Peyer's patch (tissue), 4 donors: ENCODE results near the gene FAM181B. TPM values are rescaled to one million over a fixed set of nuclear protein-coding genes. Genes with fewer than 3 reads are reported as not detected.
"Not testable (repeated sequence)": the region's sequence is repeated elsewhere in the genome, so short reads cannot be mapped to it uniquely, and the experiment has no call there.

Source experiments
- DNase-seq, 3 donors: peaks; one replicate each; pipeline ENCODE4 v3.0.0-alpha.2; 2017 to 2019
- H3K27ac ChIP-seq, 4 donors: fragments of 200-600 bp; sonication (generic); one replicate each; pipeline ENCODE4 v1.5.1; 2016 to 2019
- H3K27me3 ChIP-seq, 2 donors: fragments of 200-600 bp; sonication (generic); one replicate each; pipeline ENCODE4 v1.5.1; 2019
- H3K36me3 ChIP-seq, 3 donors: fragments of 200-600 bp; sonication (generic); one replicate each; pipeline ENCODE4 v1.5.1; 2016 to 2019
- H3K4me1 ChIP-seq, 4 donors: fragments of 200-600 bp; sonication (generic); one replicate each; pipeline ENCODE4 v1.5.1; 2016 to 2019
- H3K4me3 ChIP-seq, 4 donors: fragments of 200-600 bp; sonication (generic); 1 replicate in 3 of 4; 2 replicates in 1 of 4; pipeline ENCODE4 v1.5.1; 2016 to 2019; ENCODE audit warnings: mild to moderate bottlenecking in 1 of 4
- H3K9me3 ChIP-seq, 4 donors: fragments of 200-600 bp; sonication (generic); one replicate each; pipeline ENCODE4 v1.5.1; 2016 to 2019; ENCODE audit warnings: mild to moderate bottlenecking in 1 of 4
- CTCF ChIP-seq, 6 experiments: fragments of 450-650 bp in 4 of 6; fragments of 200-600 bp in 2 of 6; sonication (generic) in 1 of 6; IDR thresholded peaks; one replicate each; pipeline ENCODE4 v1.5.1; 2017 to 2019; ENCODE audit warnings: antibody characterized with exemption in 6 of 6, mild to moderate bottlenecking in 3 of 6, moderate library complexity in 1 of 6
- POLR2A ChIP-seq, 2 donors: fragments of 450-650 bp; IDR thresholded peaks; one replicate each; pipeline ENCODE4 v1.5.1; 2017; ENCODE audit warnings: antibody characterized with exemption in 2 of 2, mild to moderate bottlenecking in 2 of 2, moderate library complexity in 2 of 2
- total RNA-seq, 4 donors: library from RNA; depleted of rRNA; stranded (reverse); fragments of >200 nt; gene quantifications; one replicate each; pipeline ENCODE4 v1.1.0, GENCODE V29; 2016

Gene FAM181B
- total RNA-seq, 4 donors from 2014 or later, result 0.27 to 2.5 (median 0.35) TPM; not detected in 1

- Histone ChIP-seq H3K27me3 (no peaks in the 10 kb centered on the region), H3K9me3 (no peaks in the 10 kb centered on the region)
- TF ChIP-seq CTCF (IDR thresholded peaks at IDR 0.05) (no peak), POLR2A (IDR thresholded peaks at IDR 0.05) (no peak)
Measured at GRCh38 chr11:82711648-82712047, 22.0 kb downstream of the FAM181B start.

GRCh38 chr11:82703796-82704195 is 29.9 kb downstream of the FAM181B start:
- DNase-seq, result no peak
- H3K27me3 ChIP-seq, result no peaks in the 10 kb centered on the region
- no peaks in the 10 kb centered on the region for H3K4me1 ChIP-seq
- no peak overlapping the region for H3K4me3 ChIP-seq
- H3K27ac ChIP-seq, result no peak overlapping the region
- no peaks in the 10 kb centered on the region for H3K36me3 ChIP-seq
- TF ChIP-seq CTCF (IDR thresholded peaks at IDR 0.05) (no peak), POLR2A (IDR thresholded peaks at IDR 0.05) (no peak)
- H3K9me3 ChIP-seq, result no peaks in the 10 kb centered on the region

More at GRCh38 chr11:82711648-82712047, 22.0 kb downstream of the FAM181B start:
- Histone ChIP-seq H3K4me3 (no peak overlapping the region), H3K27ac (no peak overlapping the region), H3K36me3 (no peaks in the 10 kb centered on the region), H3K4me1 (no peaks in the 10 kb centered on the region)
- DNase-seq, result no peak

- no peaks in the 10 kb centered on the region for H3K27me3 ChIP-seq
- H3K27ac ChIP-seq, result no peak overlapping the region
- H3K4me3 ChIP-seq, result no peak overlapping the region
- H3K9me3 ChIP-seq, result no peaks in the 10 kb centered on the region
- no peaks in the 10 kb centered on the region for H3K4me1 ChIP-seq
- H3K36me3 ChIP-seq, result no peaks in the 10 kb centered on the region
- DNase-seq, result no peak
- no peak for TF ChIP-seq POLR2A (IDR thresholded peaks at IDR 0.05)
Measured at GRCh38 chr11:82703226-82703625, 30.4 kb downstream of the FAM181B start.

- H3K27me3 ChIP-seq, result no peaks in the 10 kb centered on the region
- no peak overlapping the region for H3K27ac ChIP-seq
- TF ChIP-seq CTCF (IDR thresholded peaks at IDR 0.05) (peak in 4 of 6 experiments; percentile 21 to 49 (median 46)), POLR2A (IDR thresholded peaks at IDR 0.05) (no peak)
- H3K9me3 ChIP-seq, result no peaks in the 10 kb centered on the region
- DNase-seq, result no peak
- no peak overlapping the region for H3K4me3 ChIP-seq
- no peaks in the 10 kb centered on the region for H3K36me3 ChIP-seq
- no peaks in the 10 kb centered on the region for H3K4me1 ChIP-seq
Measured at GRCh38 chr11:82701847-82702520, 31.7 kb downstream of the FAM181B start.

GRCh38 chr11:82698576-82699352 is 34.9 kb downstream of the FAM181B start:
- Histone ChIP-seq H3K4me1 (no peaks in the 10 kb centered on the region), H3K4me3 (no peak overlapping the region), H3K27me3 (no peaks in the 10 kb centered on the region), H3K36me3 (no peaks in the 10 kb centered on the region), H3K9me3 (no peaks in the 10 kb centered on the region), H3K27ac (no peak overlapping the region)
- no peak for DNase-seq
- no peak for TF ChIP-seq CTCF (IDR thresholded peaks at IDR 0.05)
- no peak for TF ChIP-seq POLR2A (IDR thresholded peaks at IDR 0.05)

GRCh38 chr11:82692981-82693380 is 40.7 kb downstream of the FAM181B start:
- Histone ChIP-seq H3K4me1 (no peaks in the 10 kb centered on the region), H3K4me3 (no peak overlapping the region), H3K9me3 (no peaks in the 10 kb centered on the region), H3K27ac (no peak overlapping the region), H3K27me3 (no peaks in the 10 kb centered on the region), H3K36me3 (no peaks in the 10 kb centered on the region)
- TF ChIP-seq POLR2A (IDR thresholded peaks at IDR 0.05) (no peak), CTCF (IDR thresholded peaks at IDR 0.05) (no peak)
- DNase-seq, result no peak

GRCh38 chr11:82689347-82689746 is 44.3 kb downstream of the FAM181B start:
- H3K27ac ChIP-seq, H3K4me3 ChIP-seq, H3K9me3 ChIP-seq, H3K27me3 ChIP-seq, H3K36me3 ChIP-seq, H3K4me1 ChIP-seq, DNase-seq: not testable (repeated sequence)
